T-cell (primary cell): ENCODE results near the gene CRB3. TPM values are rescaled to one million over a fixed set of nuclear protein-coding genes. Genes with fewer than 3 reads are reported as not detected.
"Not testable (repeated sequence)": the region's sequence is repeated elsewhere in the genome, so short reads cannot be mapped to it uniquely, and the experiment has no call there.

Source experiments
- ATAC-seq, 4 experiments: fragments of 200-7000 bp in 3 of 4; fragments of 150-1000 bp in 1 of 4; cut with Tn5 transposase; replicated peaks in 1 of 4; 1 replicate in 3 of 4; 2 replicates in 1 of 4; pipeline ENCODE4 v1.10.0; 2021; ENCODE audit warnings: moderate library complexity in 3 of 4, mild to moderate bottlenecking in 2 of 4, moderate number of reproducible peaks in 1 of 4
- CTCF ChIA-PET, 2 donors: fragments of 300-600 bp; sonication (Branson Sonifier 250); formaldehyde crosslinking; loops; one replicate each; lab custom pipeline; 2022; ENCODE audit warnings: antibody characterized with exemption in 2 of 2; lab: Charles Lee
- POLR2A ChIA-PET, 2 donors: fragments of 300-600 bp; sonication (Branson Sonifier 250); formaldehyde crosslinking; loops; one replicate each; lab custom pipeline; 2022; ENCODE audit warnings: antibody characterized with exemption in 2 of 2; lab: Charles Lee
- DNase-seq, 35 experiments: peaks; one replicate each; pipeline versions ENCODE4 v3.0.0 to v3.0.0-alpha.2; 2013 to 2023
- H3K27ac ChIP-seq: one replicate; pipeline ENCODE4 v1.5.1; 2013; ENCODE audit warnings: low read length
- H3K27me3 ChIP-seq, 2 experiments: replicated peaks in 1 of 2; 1 replicate in 1 of 2; 2 replicates in 1 of 2; pipeline versions ENCODE4 v1.6.1 to v1.7.0; 2013; ENCODE audit warnings: low read length in 1 of 2, mixed read lengths in 1 of 2; ENCODE audit not compliant: control insufficient read depth in 2 of 2, insufficient read depth in 2 of 2; ENCODE audit errors: extremely low read depth in 1 of 2
- H3K36me3 ChIP-seq, 2 donors: 1 replicate in 1 of 2; 2 replicates in 1 of 2; pipeline versions ENCODE4 v1.6.1 to v1.7.0; 2013; ENCODE audit warnings: low read length in 1 of 2; ENCODE audit not compliant: control insufficient read depth in 2 of 2, insufficient read depth in 1 of 2; ENCODE audit errors: extremely low read depth in 1 of 2
- H3K4me1 ChIP-seq, 2 experiments: 1 replicate in 1 of 2; 2 replicates in 1 of 2; pipeline versions ENCODE4 v1.6.1 to v1.7.0; 2013; ENCODE audit warnings: low read length in 2 of 2, mixed read lengths in 1 of 2; ENCODE audit not compliant: insufficient read depth in 2 of 2, control insufficient read depth in 1 of 2; ENCODE audit errors: extremely low read depth in 1 of 2
- H3K4me3 ChIP-seq, 2 donors: 1 replicate in 1 of 2; 2 replicates in 1 of 2; pipeline versions ENCODE4 v1.5.1 to v1.7.0; 2013; ENCODE audit warnings: mild to moderate bottlenecking in 2 of 2, low read length in 1 of 2, moderate library complexity in 1 of 2; ENCODE audit not compliant: control insufficient read depth in 1 of 2; ENCODE audit errors: extremely low read depth in 1 of 2
- H3K9me3 ChIP-seq: 2 replicates; pipeline ENCODE4 v1.7.0; 2013
- H3K27ac Mint-ChIP-seq, 2 donors: one replicate each; pipeline ENCODE4 v1.8.0; 2020 to 2021; ENCODE audit warnings: mild to moderate bottlenecking in 2 of 2, mixed read lengths in 2 of 2
- H3K27me3 Mint-ChIP-seq, 2 donors: one replicate each; pipeline ENCODE4 v1.8.0; 2021 to 2022; ENCODE audit warnings: mixed read lengths in 2 of 2
- H3K36me3 Mint-ChIP-seq: one replicate; pipeline ENCODE4 v1.8.0; 2021; ENCODE audit warnings: mixed read lengths
- H3K4me1 Mint-ChIP-seq, 3 donors: one replicate each; pipeline ENCODE4 v1.8.0; 2020 to 2022; ENCODE audit warnings: mixed read lengths in 3 of 3, mild to moderate bottlenecking in 1 of 3
- H3K4me3 Mint-ChIP-seq, 3 donors: one replicate each; pipeline ENCODE4 v1.8.0; 2020 to 2022; ENCODE audit warnings: mild to moderate bottlenecking in 3 of 3, mixed read lengths in 3 of 3, moderate library complexity in 3 of 3
- H3K9me3 Mint-ChIP-seq, 3 donors: one replicate each; pipeline ENCODE4 v1.8.0; 2020 to 2022; ENCODE audit warnings: mixed read lengths in 3 of 3
- WGBS: methylation state at CpG from one replicate; pipeline ENCODE4 v1.1.5; 2013; ENCODE audit warnings: missing lambda C conversion rate; ENCODE audit not compliant: insufficient coverage; 5-methylcytosine and 5-hydroxymethylcytosine counted together
- total RNA-seq, 35 experiments: library from RNA in 6 of 35; stranded (reverse) in 6 of 35; fragments of 120-200 nt in 1 of 35; gene quantifications; one replicate each; pipeline versions ENCODE4 v1.2.1 to v1.2.4 and lab custom pipeline; 2013 to 2026

The CRB3 gene
- total RNA-seq, 5 donors from 2014 or later (not counting 1 experiment from before 2014, with no cell fraction given), result 5.7 to 6.5 (median 5.9) TPM

DNA sequence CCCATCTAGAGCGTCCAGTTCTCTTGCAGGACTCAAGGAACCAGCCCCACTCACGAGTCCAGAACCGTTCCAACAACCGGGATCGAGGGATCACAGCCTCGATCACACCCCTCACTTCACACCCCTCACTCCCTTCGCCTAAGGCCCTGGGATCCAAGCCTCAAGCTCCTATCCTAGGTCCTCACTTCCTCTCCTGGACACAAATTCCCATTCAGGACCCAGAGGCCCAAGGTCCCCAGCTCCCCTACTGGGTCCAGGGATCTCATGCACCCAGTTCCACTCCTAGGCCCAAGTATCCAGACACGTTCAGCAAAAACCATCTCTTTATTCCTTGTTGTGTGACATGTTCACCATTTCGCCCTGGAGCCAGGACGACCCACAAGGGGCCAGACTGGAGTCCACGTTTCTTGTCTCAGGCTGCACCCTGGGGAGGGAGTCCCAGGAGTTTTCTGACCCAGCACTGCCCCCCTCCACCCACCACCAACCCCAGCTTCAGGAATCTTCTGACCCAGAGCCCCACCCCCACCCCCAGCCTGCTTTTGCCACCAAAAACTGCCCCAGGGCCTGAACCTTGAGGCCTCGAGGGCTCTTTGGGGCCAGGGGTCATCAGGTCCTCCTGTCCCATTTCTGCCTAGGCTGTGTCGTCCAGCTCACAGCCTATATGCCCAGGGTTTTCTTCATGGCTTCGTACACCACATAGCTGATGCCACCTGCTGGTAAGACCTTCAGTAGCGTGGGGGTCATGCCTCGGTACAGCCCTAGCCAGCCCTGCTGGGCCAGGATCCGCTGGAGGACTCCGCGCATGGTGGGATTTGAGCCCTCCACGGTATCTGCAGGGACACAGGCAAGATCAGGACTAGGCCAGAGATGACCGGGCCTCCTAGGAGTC is 38.1 kb upstream of the CRB3 start:
- peak in 1 of 35 experiments; percentile 31 for DNase-seq

DNA sequence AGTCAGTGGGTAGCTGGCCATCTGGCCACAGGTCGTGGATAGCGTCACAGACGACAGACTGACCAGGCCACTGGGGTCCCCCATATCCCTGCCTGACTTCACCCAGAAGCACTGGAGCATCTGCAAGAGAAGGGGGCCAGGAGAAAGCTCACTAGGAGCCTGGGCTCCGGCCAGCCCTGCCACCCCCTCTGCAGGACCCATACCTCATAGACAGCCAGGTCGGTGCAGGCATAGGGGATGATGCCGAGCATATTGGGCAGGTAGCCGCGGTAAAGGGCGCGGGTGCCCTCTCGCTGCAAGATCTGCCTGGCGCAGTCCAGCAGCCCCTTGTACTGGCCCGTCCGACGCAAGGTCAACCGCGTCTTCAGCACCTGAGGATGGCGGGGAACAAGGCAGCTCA is 36.9 kb upstream of the CRB3 start:
- no peak for ATAC-seq
- Histone ChIP-seq H3K27me3 (peaks cover 0 to 9% of the 10 kb centered on the region in 2 experiments), H3K9me3 (no peaks in the 10 kb centered on the region), H3K4me3 (no peak overlapping the region), H3K36me3 (peaks cover 0 to 5% of the 10 kb centered on the region in 2 donors), H3K27ac (no peak overlapping the region), H3K4me1 (peaks cover 13 to 41% of the 10 kb centered on the region in 2 experiments)
- Mint-ChIP-seq H3K27ac (no peak overlapping the region), H3K4me3 (no peak overlapping the region), H3K27me3 (no peaks in the 10 kb centered on the region), H3K9me3 (no peaks in the 10 kb centered on the region), H3K36me3 (no peaks in the 10 kb centered on the region), H3K4me1 (peaks cover 25 to 40% (median 31%) of the 10 kb centered on the region in 3 donors)
- CTCF ChIA-PET, result no interaction called here
- POLR2A ChIA-PET, result no interaction called here
- 93% methylated on average over 17 of the region's 18 CpGs for WGBS
- DNase-seq, result no peak

More for the DNA sequence above, 38.1 kb upstream of the CRB3 start:
- CTCF ChIA-PET, result interaction anchor here (0.7 to 1.1 kb wide), 3 partner anchors 54 to 895 kb away, joined by 3 to 11 read pairs (median 5); partner anchors contain the start of gene ALKBH7 (in 1 of the 2)
- Mint-ChIP-seq H3K4me1 (peaks cover 33 to 42% (median 41%) of the 10 kb centered on the region in 3 donors), H3K27ac (peak overlapping the region; percentile 85 to 97), H3K36me3 (peaks cover under 1% of the 10 kb centered on the region), H3K9me3 (no peaks in the 10 kb centered on the region), H3K4me3 (peak overlapping the region; percentile 71 to 81 (median 71)), H3K27me3 (no peaks in the 10 kb centered on the region)
- no peak for ATAC-seq
- Histone ChIP-seq H3K4me3 (peak overlapping the region in 1 of 2 donors; percentile 53), H3K36me3 (peaks cover 0 to 13% of the 10 kb centered on the region in 2 donors), H3K9me3 (no peaks in the 10 kb centered on the region), H3K27ac (peak overlapping the region; percentile 96), H3K27me3 (peaks cover 0 to 4% of the 10 kb centered on the region in 2 experiments), H3K4me1 (peaks cover 13 to 49% of the 10 kb centered on the region in 2 experiments)
- 96% methylated on average over 19 of the region's 21 CpGs for WGBS
- POLR2A ChIA-PET, result no interaction called here

DNA sequence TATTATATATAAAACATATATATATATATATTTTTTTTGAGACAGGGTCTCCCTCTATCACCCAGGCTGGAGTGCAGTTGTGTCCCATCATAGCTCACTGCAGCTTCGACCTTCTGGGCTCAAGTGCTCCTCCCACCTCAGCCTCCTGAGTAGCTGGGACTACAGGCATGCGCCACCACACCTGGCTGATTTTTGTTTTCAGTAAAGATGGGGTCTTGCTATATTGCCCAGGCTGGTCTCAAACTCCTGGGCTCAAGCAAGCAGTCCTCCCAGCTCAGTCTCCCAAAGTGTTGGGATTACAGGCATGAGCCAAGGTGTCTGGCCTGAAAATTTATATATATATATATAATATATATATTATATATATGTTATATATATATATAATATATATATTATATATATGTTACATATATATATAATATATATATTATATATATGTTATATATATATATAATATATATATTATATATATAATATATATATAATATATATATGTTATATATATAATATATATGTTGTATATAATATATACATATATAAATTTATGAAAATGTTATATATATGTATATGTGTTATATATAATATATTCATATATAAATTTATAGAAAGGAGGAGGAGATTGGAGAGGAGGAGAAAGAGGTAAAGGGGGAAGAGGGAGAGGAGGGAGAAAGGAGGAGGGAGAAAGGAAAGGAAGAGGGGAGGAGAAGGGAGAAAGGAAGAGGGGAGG is 35.2 kb upstream of the CRB3 start:
- CTCF ChIA-PET, result interaction anchor here in 1 of 2 donors (0.5 kb wide), 1 partner anchor 89 kb away, joined by 6 read pairs; no protein-coding TSS in a partner anchor
- Histone ChIP-seq H3K27me3 (peaks cover 0 to 10% of the 10 kb centered on the region in 2 experiments), H3K4me1 (peaks cover 5 to 24% of the 10 kb centered on the region in 2 experiments)
- H3K4me3 ChIP-seq, ATAC-seq, H3K9me3 ChIP-seq, H3K27ac Mint-ChIP-seq, H3K36me3 ChIP-seq, H3K27me3 Mint-ChIP-seq, DNase-seq, POLR2A ChIA-PET, H3K27ac ChIP-seq, H3K9me3 Mint-ChIP-seq, H3K36me3 Mint-ChIP-seq: not testable (repeated sequence)
- Mint-ChIP-seq H3K4me1 (peaks cover 9 to 22% (median 14%) of the 10 kb centered on the region in 3 donors), H3K4me3 (peak overlapping the region in 1 of 3 donors; percentile 48)
- no CpG with 5 or more reads among the region's 2 CpGs for WGBS

DNA sequence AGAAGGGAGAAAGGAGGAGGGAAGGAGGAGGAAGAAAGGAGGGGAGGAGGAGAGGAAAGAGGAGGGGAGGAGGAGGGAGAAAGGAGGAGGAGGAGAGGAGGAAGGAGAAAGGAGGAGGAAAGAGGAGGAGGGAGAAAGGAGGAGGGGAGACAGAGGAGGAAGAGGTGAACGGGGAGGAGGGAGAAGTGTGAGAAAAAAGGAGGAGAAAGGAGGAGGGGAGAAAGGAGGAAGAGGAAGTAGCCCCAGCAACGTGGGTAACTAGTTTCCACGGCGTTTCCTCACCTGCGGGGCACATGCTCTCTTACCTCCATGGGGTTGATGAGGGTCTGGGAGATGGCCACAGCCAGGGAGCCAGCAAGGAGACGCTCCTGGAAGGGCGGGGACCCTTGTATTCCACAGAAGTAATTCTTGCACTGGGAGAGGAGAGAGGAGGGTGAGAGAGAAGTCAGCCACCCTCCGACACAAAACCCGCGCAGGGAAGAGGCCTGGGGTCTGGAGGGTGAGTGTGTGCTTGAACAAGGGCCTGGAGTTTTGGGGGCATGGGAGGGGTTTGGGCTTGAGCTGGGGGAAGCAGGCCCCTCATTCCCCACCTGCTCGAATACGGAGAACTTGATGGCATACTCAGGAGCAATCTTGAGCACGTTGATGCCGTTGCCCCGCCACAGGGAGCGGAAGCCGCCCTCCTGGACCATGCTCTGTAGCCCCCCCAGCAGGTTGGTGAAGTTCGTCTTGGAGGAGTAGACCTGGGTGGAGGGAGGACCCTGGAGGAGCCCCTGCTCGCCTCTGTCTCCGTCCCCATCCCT is 34.5 kb upstream of the CRB3 start:
- CTCF ChIA-PET, result no interaction called here

DNA sequence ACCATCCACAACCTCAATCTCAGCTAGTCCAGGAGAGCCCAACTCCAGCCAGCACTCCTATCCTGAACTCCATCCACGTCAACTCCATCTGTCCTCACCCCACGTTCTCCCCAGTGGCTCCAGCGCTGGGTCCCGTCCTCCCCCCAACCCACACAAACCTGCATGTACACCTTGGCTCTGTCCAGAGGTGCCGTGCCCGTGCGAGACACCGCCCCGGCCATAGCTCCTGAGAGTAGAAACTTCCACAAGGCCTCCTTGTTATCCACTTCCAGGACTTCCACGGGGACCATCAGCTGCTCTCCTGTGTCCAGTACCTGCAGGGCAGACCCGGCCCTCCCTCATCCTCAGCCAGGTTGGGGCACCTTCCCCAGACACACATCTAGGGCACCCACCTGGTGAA is 32.2 kb upstream of the CRB3 start:
- 88% methylated on average over 11 of the region's 11 CpGs for WGBS
- H3K27ac Mint-ChIP-seq, result peak overlapping the region in 1 of 2 donors; percentile 46
- no peak overlapping the region for H3K4me3 ChIP-seq
- no peak overlapping the region for H3K4me3 Mint-ChIP-seq
- no peaks in the 10 kb centered on the region for H3K9me3 ChIP-seq
- H3K27me3 ChIP-seq, result peaks cover 0 to 10% of the 10 kb centered on the region in 2 experiments
- POLR2A ChIA-PET, result no interaction called here
- H3K27me3 Mint-ChIP-seq, result no peaks in the 10 kb centered on the region
- H3K4me1 Mint-ChIP-seq, result peaks cover 0 to 7% (median 2%) of the 10 kb centered on the region in 3 donors
- H3K27ac ChIP-seq, result no peak overlapping the region
- no peak for ATAC-seq
- H3K9me3 Mint-ChIP-seq, result no peaks in the 10 kb centered on the region
- H3K36me3 ChIP-seq, result no peaks in the 10 kb centered on the region
- DNase-seq, result no peak
- CTCF ChIA-PET, result no interaction called here
- peaks cover 0 to 7% of the 10 kb centered on the region in 2 experiments for H3K4me1 ChIP-seq
- H3K36me3 Mint-ChIP-seq, result no peaks in the 10 kb centered on the region

More for the DNA sequence above, 34.5 kb upstream of the CRB3 start:
- no peak overlapping the region for H3K27ac Mint-ChIP-seq
- WGBS, result 34% methylated on average over 8 of the region's 20 CpGs
- DNase-seq, result no peak
- H3K9me3 ChIP-seq, result no peaks in the 10 kb centered on the region
- peaks cover 0 to 10% of the 10 kb centered on the region in 2 experiments for H3K27me3 ChIP-seq
- H3K4me1 Mint-ChIP-seq, result peaks cover 9 to 22% (median 14%) of the 10 kb centered on the region in 3 donors
- no peaks in the 10 kb centered on the region for H3K27me3 Mint-ChIP-seq
- no peaks in the 10 kb centered on the region for H3K36me3 Mint-ChIP-seq
- no peak overlapping the region for H3K27ac ChIP-seq
- POLR2A ChIA-PET, result no interaction called here
- H3K4me3 Mint-ChIP-seq, result peak overlapping the region in 1 of 3 donors; percentile 48
- H3K4me3 ChIP-seq, result no peak overlapping the region
- H3K36me3 ChIP-seq, result no peaks in the 10 kb centered on the region
- no peaks in the 10 kb centered on the region for H3K9me3 Mint-ChIP-seq
- H3K4me1 ChIP-seq, result peaks cover 5 to 21% of the 10 kb centered on the region in 2 experiments
- ATAC-seq, result no peak
